GM12878 (cell line): ENCODE measurements around the gene PCBD2. TPM values are rescaled to one million over a fixed set of nuclear protein-coding genes. Genes with fewer than 3 reads are reported as not detected.
A peak's percentile ranks its signal among the peaks of the same experiment; 100 is the strongest.

Experiments
- ATAC-seq: fragments of 200-7000 bp; cut with Tn5 transposase; 3 replicates; pipeline ENCODE4 v1.9.1; 2020; ENCODE audit warnings: mild to moderate bottlenecking, moderate library complexity
- BruUV-seq: library from RNA; stranded (reverse); fragments of 400-500 nt; replicated peaks from 2 replicates; lab custom pipeline; 2021; lab: Mats Ljungman, UMichigan
- CTCF ChIA-PET: fragments of 300-600 bp; sonication (Branson Sonifier 250); formaldehyde crosslinking; extraction: SDS; loops from one replicate; lab custom pipeline; 2021; ENCODE audit warnings: inconsistent platforms; lab: Yijun Ruan, JAX
- POLR2A ChIA-PET: fragments of 350-600 bp; formaldehyde crosslinking; extraction: SDS; loops from one replicate; lab custom pipeline; 2021; ENCODE audit warnings: inconsistent platforms; lab: Charles Lee
- RAD21 ChIA-PET: fragments of 300-600 bp; sonication (Branson Sonifier 250); formaldehyde crosslinking; loops from one replicate; lab custom pipeline; 2023; ENCODE audit warnings: antibody characterized with exemption; ENCODE audit not compliant: unreplicated experiment; lab: Charles Lee
- SMC1A ChIA-PET: fragments of 300-600 bp; sonication (Branson Sonifier 250); formaldehyde crosslinking; loops from one replicate; lab custom pipeline; 2023; ENCODE audit not compliant: unreplicated experiment, uncharacterized antibody; lab: Charles Lee
- DNase-seq: peaks from one replicate; pipeline ENCODE4 v3.0.0-alpha.2; 2011; ENCODE audit warnings: low read depth, low spot score
- FAIRE-seq: peaks from 3 replicates; lab custom pipeline; 2011; peaks lifted over from hg19 to GRCh38; lab: Jason Lieb, UNC
- H2AFZ ChIP-seq: 2 replicates; pipeline ENCODE4 v1.6.0; 2011; ENCODE audit warnings: low read depth, low read length, control low read depth; ENCODE audit not compliant: control insufficient read depth
- H3K27ac ChIP-seq: 2 replicates; pipeline ENCODE4 v1.5.1; 2011; ENCODE audit warnings: control low read depth; ENCODE audit not compliant: control insufficient read depth, insufficient read depth
- H3K27me3 ChIP-seq, 2 experiments: replicated peaks in 1 of 2; 2 replicates each; pipeline versions ENCODE4 v1.6.0 to v1.6.1; 2011; ENCODE audit warnings: low read length in 1 of 2; ENCODE audit not compliant: control insufficient read depth in 2 of 2, insufficient read depth in 2 of 2
- H3K36me3 ChIP-seq, 2 experiments: 2 replicates each; pipeline ENCODE4 v1.5.1; 2011; ENCODE audit warnings: low read length in 1 of 2; ENCODE audit not compliant: control insufficient read depth in 2 of 2, insufficient read depth in 2 of 2
- H3K4me1 ChIP-seq: 2 replicates; pipeline ENCODE4 v1.6.1; 2011; ENCODE audit warnings: mild to moderate bottlenecking, low read length, moderate library complexity, mixed read lengths; ENCODE audit not compliant: control insufficient read depth, insufficient read depth
- H3K4me2 ChIP-seq: 2 replicates; pipeline ENCODE4 v1.6.0; 2011; ENCODE audit warnings: control low read depth; ENCODE audit not compliant: control insufficient read depth, insufficient read depth
- H3K4me3 ChIP-seq: fragments of 200-600 bp; sonication (generic); 2 replicates; pipeline ENCODE4 v1.5.1; 2016
- H3K79me2 ChIP-seq: 2 replicates; pipeline ENCODE4 v1.6.0; 2011; ENCODE audit warnings: low read length; ENCODE audit not compliant: control insufficient read depth, insufficient read depth
- H3K9ac ChIP-seq: 2 replicates; pipeline ENCODE4 v1.8.0; 2011; ENCODE audit warnings: low read length, control low read depth, mixed read lengths; ENCODE audit not compliant: control insufficient read depth, insufficient read depth
- H3K9me3 ChIP-seq: replicated peaks from 3 replicates; pipeline ENCODE4 v1.5.1; 2011; ENCODE audit warnings: mild to moderate bottlenecking, low read length; ENCODE audit not compliant: control insufficient read depth, insufficient read depth
- H4K20me1 ChIP-seq: 2 replicates; pipeline ENCODE4 v1.6.0; 2011; ENCODE audit not compliant: control insufficient read depth, insufficient read depth
- BHLHE40 ChIP-seq, 2 experiments: fragments of 450-650 bp in 1 of 2; IDR thresholded peaks; 2 replicates each; pipeline ENCODE4 v1.6.1; 2011 to 2017; ENCODE audit warnings: low read depth in 2 of 2, borderline replicate concordance in 1 of 2, improper control_type of control experiment in 1 of 2, low read length in 1 of 2, mild to moderate bottlenecking in 1 of 2
- CREB1 ChIP-seq: IDR thresholded peaks from 2 replicates; pipeline ENCODE4 v1.6.1; 2012; ENCODE audit warnings: low read depth, mild to moderate bottlenecking, inconsistent platforms
- NBN ChIP-seq: fragments of 450-650 bp; IDR thresholded peaks from 2 replicates; pipeline ENCODE4 v1.6.1; 2016
- RBBP5 ChIP-seq: fragments of 200-600 bp; sonication (generic); conservative IDR thresholded peaks from 2 replicates; pipeline ENCODE4 v1.6.1; 2016
- RFX5 ChIP-seq: IDR thresholded peaks from 2 replicates; pipeline ENCODE4 v1.6.1; 2011; ENCODE audit warnings: low read depth, low read length, improper control_type of control experiment
- SRF ChIP-seq, 2 experiments: IDR thresholded peaks; 2 replicates each; pipeline ENCODE4 v1.6.1; 2011; ENCODE audit warnings: low read depth in 2 of 2, low read length in 2 of 2, mild to moderate bottlenecking in 1 of 2, moderate library complexity in 1 of 2
- STAT1 ChIP-seq: fragments of 450-650 bp; conservative IDR thresholded peaks from 2 replicates; pipeline ENCODE4 v1.6.1; 2014; ENCODE audit warnings: antibody characterized with exemption, mild to moderate bottlenecking
- YY1 ChIP-seq: IDR thresholded peaks from 2 replicates; pipeline ENCODE4 v1.6.1; 2011; ENCODE audit warnings: low read depth, mild to moderate bottlenecking, low read length
- ZNF207 ChIP-seq: fragments of 450-650 bp; IDR thresholded peaks from 2 replicates; pipeline ENCODE4 v1.6.1; 2014; ENCODE audit warnings: antibody characterized with exemption, mild to moderate bottlenecking, borderline replicate concordance
- ZNF24 ChIP-seq: fragments of 450-650 bp; IDR thresholded peaks from 2 replicates; pipeline ENCODE4 v1.6.1; 2017; ENCODE audit warnings: antibody characterized with exemption, mild to moderate bottlenecking
- WGBS: methylation state at CpG from one replicate; pipeline ENCODE4 v1.1.6; 2016; ENCODE audit warnings: low lambda C conversion rate; ENCODE audit not compliant: insufficient replicate concordance, insufficient coverage; ENCODE audit errors: missing lambda C conversion rate; 5-methylcytosine and 5-hydroxymethylcytosine counted together
- in situ Hi-C: fragments of 300-500 bp; cut with MboI; formaldehyde crosslinking; loops from 9 replicates; pipeline ENCODE4 v1.14.3; 2018; ENCODE audit warnings: mixed read lengths
- intact Hi-C: fragments of 100-400 bp; cut with micrococcal nuclease; formaldehyde crosslinking; loops from one replicate; pipeline ENCODE4 v1.14.2; 2022; ENCODE audit not compliant: unreplicated experiment
- polyA plus RNA-seq, 11 experiments: library from polyadenylated mRNA; depleted of rRNA in 4 of 11; unstranded in 6 of 11; stranded (reverse) in 5 of 11; fragments of >200 nt; fragmentation: Nextera tagmentation in 4 of 11; fragmentation: Illumina TruSeq in 1 of 11; extraction: Ambion mirVana in 4 of 11; extraction: Trizol in 1 of 11; gene quantifications; 1 replicate in 1 of 11; 2 replicates in 10 of 11; pipeline versions ENCODE4 v1.2.1 to v1.2.3, GENCODE V29; 2011 to 2016; ENCODE audit warnings: inconsistent platforms in 2 of 11, missing spikeins in 2 of 11, low read depth in 1 of 11
- total RNA-seq, 4 experiments: library from RNA; depleted of rRNA in 3 of 4; stranded (reverse); fragments of >200 nt in 3 of 4; fragmentation: Illumina TruSeq in 1 of 4; extraction: Trizol in 1 of 4; gene quantifications; 2 replicates each; pipeline versions ENCODE4 v1.2.1 to v1.2.3, GENCODE V29; 2013 to 2021
- TF ChIP-seq, protein P1 (sequence below): fragments of 450-650 bp; IDR thresholded peaks from 2 replicates; pipeline ENCODE4 v1.6.1; 2017; ENCODE audit warnings: antibody characterized with exemption, mild to moderate bottlenecking, moderate library complexity
- TF ChIP-seq, protein P2 (sequence below): IDR thresholded peaks from 2 replicates; pipeline ENCODE4 v1.6.1; 2012; ENCODE audit warnings: low read depth, low read length, improper control_type of control experiment

Gene PCBD2
- total and polyA plus RNA-seq, 10 of the 15 experiments (the other 5 are each of a cell fraction or from before 2014, with no cell fraction given), result 5.4 to 13.6 (median 6.7) TPM

DNA sequence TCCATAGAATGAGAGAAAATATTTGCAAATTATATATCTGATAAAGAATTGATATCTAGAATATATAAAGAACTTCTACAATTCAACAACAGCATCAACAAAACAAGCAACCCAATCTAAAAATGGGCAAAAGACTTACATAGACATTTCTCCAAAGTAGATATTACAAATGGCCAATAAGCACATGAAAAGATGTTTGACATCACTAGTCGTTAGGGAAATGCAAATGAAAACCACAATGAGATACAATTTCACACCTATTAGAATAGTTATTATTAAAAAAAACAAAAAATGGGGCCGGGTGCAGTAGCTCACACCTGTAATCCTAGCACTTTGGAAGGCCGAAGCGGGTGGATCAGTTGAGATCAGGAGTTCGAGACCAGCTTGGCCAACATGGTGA is 87.2 kb downstream of the PCBD2 start:
- no peak overlapping the region for H3K9ac ChIP-seq
- H4K20me1 ChIP-seq, result no peaks in the 10 kb centered on the region
- 62% methylated on average over 5 of the region's 5 CpGs for WGBS
- H3K4me2 ChIP-seq, result no peak overlapping the region
- TF ChIP-seq SRF (IDR thresholded peaks at IDR 0.05; ENCODE audit: low read depth in 2 of 2, low read length in 2 of 2), result no peak
- 0 out of 2 replicates have a peak, but pooled peaks have one; percentile 15 for TF ChIP-seq CREB1
- TF ChIP-seq RFX5, result peak; percentile 78
- TF ChIP-seq, protein P1, sequence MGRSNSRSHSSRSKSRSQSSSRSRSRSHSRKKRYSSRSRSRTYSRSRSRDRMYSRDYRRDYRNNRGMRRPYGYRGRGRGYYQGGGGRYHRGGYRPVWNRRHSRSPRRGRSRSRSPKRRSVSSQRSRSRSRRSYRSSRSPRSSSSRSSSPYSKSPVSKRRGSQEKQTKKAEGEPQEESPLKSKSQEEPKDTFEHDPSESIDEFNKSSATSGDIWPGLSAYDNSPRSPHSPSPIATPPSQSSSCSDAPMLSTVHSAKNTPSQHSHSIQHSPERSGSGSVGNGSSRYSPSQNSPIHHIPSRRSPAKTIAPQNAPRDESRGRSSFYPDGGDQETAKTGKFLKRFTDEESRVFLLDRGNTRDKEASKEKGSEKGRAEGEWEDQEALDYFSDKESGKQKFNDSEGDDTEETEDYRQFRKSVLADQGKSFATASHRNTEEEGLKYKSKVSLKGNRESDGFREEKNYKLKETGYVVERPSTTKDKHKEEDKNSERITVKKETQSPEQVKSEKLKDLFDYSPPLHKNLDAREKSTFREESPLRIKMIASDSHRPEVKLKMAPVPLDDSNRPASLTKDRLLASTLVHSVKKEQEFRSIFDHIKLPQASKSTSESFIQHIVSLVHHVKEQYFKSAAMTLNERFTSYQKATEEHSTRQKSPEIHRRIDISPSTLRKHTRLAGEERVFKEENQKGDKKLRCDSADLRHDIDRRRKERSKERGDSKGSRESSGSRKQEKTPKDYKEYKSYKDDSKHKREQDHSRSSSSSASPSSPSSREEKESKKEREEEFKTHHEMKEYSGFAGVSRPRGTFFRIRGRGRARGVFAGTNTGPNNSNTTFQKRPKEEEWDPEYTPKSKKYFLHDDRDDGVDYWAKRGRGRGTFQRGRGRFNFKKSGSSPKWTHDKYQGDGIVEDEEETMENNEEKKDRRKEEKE, result no peak
- RAD21 ChIA-PET, result no interaction called here
- H3K4me1 ChIP-seq, result no peaks in the 10 kb centered on the region
- H3K36me3 ChIP-seq, result no peaks in the 10 kb centered on the region
- BruUV-seq, result no TSS peak
- H3K9me3 ChIP-seq, result no peaks in the 10 kb centered on the region; the same call in 2 of the 3 replicates
- no peaks in the 10 kb centered on the region for H3K27me3 ChIP-seq
- no peak for FAIRE-seq
- ATAC-seq, result no peak
- CTCF ChIA-PET, result no interaction called here
- POLR2A ChIA-PET, result no interaction called here
- in situ Hi-C loops (no loop called here), intact Hi-C loops (no loop called here)
- H3K4me3 ChIP-seq, result no peak overlapping the region
- no peak overlapping the region for H3K27ac ChIP-seq
- DNase-seq, result no peak
- H3K79me2 ChIP-seq, result no peaks in the 10 kb centered on the region
- SMC1A ChIA-PET, result no interaction called here
- no peak overlapping the region for H2AFZ ChIP-seq

DNA sequence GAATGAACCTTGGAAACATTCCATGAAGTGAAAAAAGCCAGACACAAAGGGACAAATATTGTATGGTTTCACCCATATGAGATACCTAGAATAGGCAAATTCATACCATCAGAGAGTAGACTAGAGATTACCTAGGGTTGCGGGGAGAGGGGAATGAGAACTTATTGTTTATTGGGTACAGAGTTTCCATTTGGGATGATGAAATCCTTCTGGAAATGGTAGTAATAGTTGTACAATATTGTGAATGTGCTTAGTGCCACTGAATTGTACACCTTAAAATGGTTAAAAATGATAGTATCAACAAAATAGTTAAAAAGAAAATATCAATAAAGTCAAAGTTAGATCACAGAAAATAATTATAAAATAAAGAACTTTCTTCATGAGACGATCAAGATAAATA is 88.2 kb downstream of the PCBD2 start:
- H3K9me3 ChIP-seq, result no peaks in the 10 kb centered on the region; the same call in 2 of the 3 replicates
- ChIA-PET RAD21 (no interaction called here), SMC1A (no interaction called here), POLR2A (no interaction called here), CTCF (no interaction called here)
- no peak overlapping the region for H2AFZ ChIP-seq
- H3K9ac ChIP-seq, result no peak overlapping the region
- H3K4me1 ChIP-seq, result no peaks in the 10 kb centered on the region
- H3K27ac ChIP-seq, result no peak overlapping the region
- DNase-seq (no peak), FAIRE-seq (no peak), ATAC-seq (no peak)
- H3K4me3 ChIP-seq, result no peak overlapping the region
- no TSS peak for BruUV-seq
- intact Hi-C loops, result no loop called here
- no peak overlapping the region for H3K4me2 ChIP-seq
- in situ Hi-C loops, result no loop called here
- H3K36me3 ChIP-seq, result no peaks in the 10 kb centered on the region
- H3K27me3 ChIP-seq, result no peaks in the 10 kb centered on the region
- 60% methylated on average over 2 of the region's 2 CpGs for WGBS
- no peaks in the 10 kb centered on the region for H4K20me1 ChIP-seq
- H3K79me2 ChIP-seq, result no peaks in the 10 kb centered on the region
- no peak for TF ChIP-seq RBBP5
- TF ChIP-seq, protein P2, sequence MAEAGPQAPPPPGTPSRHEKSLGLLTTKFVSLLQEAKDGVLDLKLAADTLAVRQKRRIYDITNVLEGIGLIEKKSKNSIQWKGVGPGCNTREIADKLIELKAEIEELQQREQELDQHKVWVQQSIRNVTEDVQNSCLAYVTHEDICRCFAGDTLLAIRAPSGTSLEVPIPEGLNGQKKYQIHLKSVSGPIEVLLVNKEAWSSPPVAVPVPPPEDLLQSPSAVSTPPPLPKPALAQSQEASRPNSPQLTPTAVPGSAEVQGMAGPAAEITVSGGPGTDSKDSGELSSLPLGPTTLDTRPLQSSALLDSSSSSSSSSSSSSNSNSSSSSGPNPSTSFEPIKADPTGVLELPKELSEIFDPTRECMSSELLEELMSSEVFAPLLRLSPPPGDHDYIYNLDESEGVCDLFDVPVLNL, result no peak
- TF ChIP-seq ZNF207, result no peak
- no peak for TF ChIP-seq SRF (IDR thresholded peaks at IDR 0.05; ENCODE audit: low read depth in 2 of 2, low read length in 2 of 2)
- no peak for TF ChIP-seq STAT1
- no peak for TF ChIP-seq BHLHE40 (IDR thresholded peaks at IDR 0.05; ENCODE audit: borderline replicate concordance in 1 of 2, low read depth in 2 of 2, low read length in 1 of 2)
- TF ChIP-seq NBN, result no peak
- no peak for TF ChIP-seq YY1
- TF ChIP-seq ZNF24, result no peak
